Stimulated activated CD8-positive, alpha-beta memory T cell treated with anti-CD3 and anti-CD28 coated beads, Interleukin-2, amount 100 ng/mL, for 48 hours (primary cell): Measurements from ENCODE around the gene CD320.
"Not testable (repeated sequence)": the region's sequence is repeated elsewhere in the genome, so short reads cannot be mapped to it uniquely, and the experiment has no call there.

Experiments
- DNase-seq, 2 donors: peaks; one replicate each; pipeline ENCODE4 v3.0.0-alpha.2; 2020; ENCODE audit warnings: low read depth in 2 of 2

Gene CD320

GRCh38 chr19:8307965-8308866, at the start of gene CD320:
TSS of gene CD320 (minus strand) at chr19:8308358. CDS start at chr19:8308290, 68 bp downstream.
- peak; percentile 79 to 85 for DNase-seq

GRCh38 chr19:8357007-8357521, 48.9 kb upstream of the CD320 start:
- no peak for DNase-seq

- no peak for DNase-seq
These were observed 47.7 kb upstream of the CD320 start for GRCh38 chr19:8355631-8356402.

- DNase-seq, result not testable (repeated sequence)
These were observed 44.7 kb upstream of the CD320 start for GRCh38 chr19:8352845-8353244.

- DNase-seq, result no peak
These were observed 44.1 kb upstream of the CD320 start for GRCh38 chr19:8352134-8352827.

- not testable (repeated sequence) for DNase-seq
These were observed 41.6 kb upstream of the CD320 start for GRCh38 chr19:8349629-8350372.

- no peak for DNase-seq
These were observed 35.3 kb upstream of the CD320 start for GRCh38 chr19:8343483-8343844.

GRCh38 chr19:8342684-8343482, 34.7 kb upstream of the CD320 start, which contains the start of gene KANK3:
TSS of gene KANK3 (minus strand) at chr19:8343262. CDS start at chr19:8337828, 5,434 bp downstream.
- peak; percentile 91 for DNase-seq

GRCh38 chr19:8342316-8342683, 34.1 kb upstream of the CD320 start:
- DNase-seq, result no peak

GRCh38 chr19:8341504-8341903, 33.3 kb upstream of the CD320 start:
- DNase-seq, result not testable (repeated sequence)

- no peak for DNase-seq
These were observed 32.4 kb upstream of the CD320 start for GRCh38 chr19:8340341-8341096.

GRCh38 chr19:8338835-8339234, 30.7 kb upstream of the CD320 start:
- DNase-seq, result no peak

- DNase-seq, result no peak
These were observed 29.6 kb upstream of the CD320 start for GRCh38 chr19:8337728-8338127.

GRCh38 chr19:8336660-8337059, 28.5 kb upstream of the CD320 start:
- no peak for DNase-seq

GRCh38 chr19:8336072-8336569, 28.0 kb upstream of the CD320 start:
- no peak for DNase-seq

GRCh38 chr19:8335343-8336071, 27.3 kb upstream of the CD320 start:
- no peak for DNase-seq

- DNase-seq, result no peak
These were observed 26.5 kb upstream of the CD320 start for GRCh38 chr19:8334458-8335342.
